HEK293 (cell line): ENCODE data around the gene TLR9.

Source experiments
- CTCF ChIP-seq: fragments of 450-650 bp; formaldehyde crosslinking; IDR thresholded peaks from 2 replicates; pipeline ENCODE4 v1.5.1; 2016; ENCODE audit warnings: missing biosample characterization, missing genetic modification characterization
- ELK4 ChIP-seq: IDR thresholded peaks from 2 replicates; pipeline ENCODE4 v1.6.1; 2011; ENCODE audit warnings: mild to moderate bottlenecking, low read depth, low read length, borderline replicate concordance
- HIC1 ChIP-seq: fragments of 450-650 bp; formaldehyde crosslinking; IDR thresholded peaks from 2 replicates; pipeline ENCODE4 v1.5.1; 2016; ENCODE audit warnings: missing biosample characterization, missing genetic modification characterization
- ZNF621 ChIP-seq: fragments of 450-650 bp; formaldehyde crosslinking; IDR thresholded peaks from 2 replicates; pipeline ENCODE4 v1.5.1; 2017; ENCODE audit warnings: missing biosample characterization, missing genetic modification characterization

GRCh38 chr3:52222319-52223221, 2.9 kb downstream of the TLR9 start:
- TF ChIP-seq CTCF (tag by site-specific recombination) (no peak), ZNF621 (tag by site-specific recombination) (no peak), ELK4 (no peak), HIC1 (no peak)
